ENCODE results near the gene RBM20. TPM values are rescaled to one million over a fixed set of nuclear protein-coding genes. Genes with fewer than 3 reads are reported as not detected.
"Not testable (repeated sequence)": the region's sequence is repeated elsewhere in the genome, so short reads cannot be mapped to it uniquely, and the experiment has no call there.

RBM20 gene
- polyA plus RNA-seq, 1 donor: 5.3 TPM

DNA sequence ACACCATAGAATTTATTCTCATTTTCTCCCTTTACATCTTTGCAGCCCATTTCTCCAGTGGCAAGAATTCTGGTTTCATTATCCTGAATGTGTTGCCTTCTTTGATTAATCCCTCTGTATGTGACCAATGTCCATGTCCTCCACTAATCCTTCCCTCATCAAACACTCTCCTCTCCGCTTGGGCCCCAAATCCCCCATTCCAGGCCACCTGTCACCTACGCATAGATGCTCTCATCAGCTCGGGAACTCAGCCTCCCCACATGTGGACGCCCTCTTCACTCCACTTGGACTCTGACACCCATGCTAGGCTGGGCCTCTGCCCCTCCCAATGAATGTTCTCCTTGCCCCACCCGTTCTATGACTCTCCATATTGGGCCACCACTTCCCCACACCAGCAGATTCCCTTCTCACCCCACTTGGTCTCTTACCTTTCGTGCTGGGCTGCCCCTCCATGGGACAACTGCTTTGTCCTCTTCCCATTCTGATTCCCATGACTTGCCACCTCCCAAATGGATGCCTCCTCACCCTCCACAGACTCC, 18.7 kb upstream of the RBM20 start:
- no peak for DNase-seq

DNA sequence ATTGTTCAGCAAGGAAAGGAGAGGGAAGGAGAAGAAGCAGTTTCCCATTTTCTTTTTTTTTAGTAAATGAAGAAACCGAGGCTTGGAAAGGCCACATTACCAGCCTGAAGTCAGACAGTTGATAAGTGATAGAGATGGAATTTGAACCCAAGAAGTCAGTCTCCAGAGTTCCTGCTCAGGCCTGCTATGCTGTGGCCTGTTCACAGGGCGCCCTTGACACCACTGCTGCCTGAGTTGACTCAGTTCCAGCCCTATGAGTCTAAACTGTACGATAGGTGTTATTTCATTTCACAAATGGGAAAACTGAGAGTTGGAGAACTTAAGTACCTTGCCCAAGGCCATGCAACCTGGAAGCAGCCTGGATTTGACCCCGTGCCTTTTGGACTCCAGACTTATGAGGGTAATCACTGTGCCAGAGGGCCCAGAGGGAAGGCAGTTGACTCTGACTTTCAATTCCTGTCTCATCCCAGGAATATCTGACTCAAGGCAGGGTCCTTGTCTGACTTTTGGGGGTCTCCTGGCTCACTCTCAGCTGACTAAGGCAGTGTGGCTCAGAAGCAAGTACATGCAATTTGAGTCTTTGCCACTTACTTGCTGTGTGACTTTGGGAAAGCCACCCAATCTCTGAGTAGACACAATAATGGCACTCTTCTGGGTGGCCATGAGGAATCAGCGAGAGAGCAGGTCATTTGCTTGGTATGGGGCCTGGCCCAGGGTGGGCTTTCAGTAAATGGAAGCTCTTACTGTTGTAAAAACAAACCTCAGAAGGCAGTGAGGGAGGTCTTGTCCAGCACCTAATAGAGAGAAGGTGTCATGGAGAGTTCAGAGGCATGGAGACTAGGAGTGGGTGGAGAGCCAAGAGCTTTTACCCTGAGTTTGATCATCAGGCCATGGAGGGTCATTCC, 17.9 kb upstream of the RBM20 start:
- DNase-seq: no peak

DNA sequence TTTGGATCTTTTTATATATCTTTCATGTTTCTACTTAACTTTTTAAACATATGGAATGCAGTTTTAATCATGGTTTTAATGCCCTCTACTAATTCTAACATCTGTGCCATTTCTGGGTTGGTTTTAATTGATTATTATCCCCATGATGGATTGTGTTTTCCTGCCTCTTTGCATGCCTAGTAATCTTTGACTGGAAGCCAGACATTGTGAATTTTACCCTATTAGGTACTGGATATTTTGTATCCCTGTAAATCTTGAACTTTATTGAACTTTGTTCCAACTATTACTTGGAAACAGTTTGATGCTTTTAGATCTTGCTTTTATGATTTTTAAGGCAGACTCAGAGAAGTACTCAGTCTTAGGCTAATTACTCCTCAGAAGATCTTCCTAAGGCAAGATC, 16.0 kb upstream of the RBM20 start:
- DNase-seq: no peak

DNA sequence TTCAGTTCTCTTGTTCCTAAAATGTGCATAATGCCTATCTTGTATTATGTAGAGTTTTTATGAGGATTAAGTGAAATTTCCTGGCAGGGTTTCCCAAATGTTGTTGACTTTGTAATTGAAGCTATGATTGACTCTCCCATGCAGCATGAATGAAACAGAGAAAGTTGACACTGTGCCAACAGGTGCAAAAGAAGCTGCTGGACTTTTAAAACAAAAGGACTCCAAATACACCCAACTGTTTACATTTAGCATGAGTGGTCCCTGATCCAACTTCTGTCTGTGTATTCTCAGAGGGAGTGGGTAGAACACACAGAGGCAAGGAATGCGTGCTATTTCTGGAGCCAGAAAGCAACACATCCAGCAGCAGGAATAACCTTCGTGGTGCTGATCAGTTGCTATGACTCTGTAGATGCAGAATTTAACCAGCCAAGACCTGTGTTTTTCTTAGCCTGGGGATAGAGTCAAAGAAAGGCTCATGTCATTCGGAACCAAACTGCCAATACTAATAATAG, 14.4 kb upstream of the RBM20 start:
- peak; percentile 51 for DNase-seq

DNA sequence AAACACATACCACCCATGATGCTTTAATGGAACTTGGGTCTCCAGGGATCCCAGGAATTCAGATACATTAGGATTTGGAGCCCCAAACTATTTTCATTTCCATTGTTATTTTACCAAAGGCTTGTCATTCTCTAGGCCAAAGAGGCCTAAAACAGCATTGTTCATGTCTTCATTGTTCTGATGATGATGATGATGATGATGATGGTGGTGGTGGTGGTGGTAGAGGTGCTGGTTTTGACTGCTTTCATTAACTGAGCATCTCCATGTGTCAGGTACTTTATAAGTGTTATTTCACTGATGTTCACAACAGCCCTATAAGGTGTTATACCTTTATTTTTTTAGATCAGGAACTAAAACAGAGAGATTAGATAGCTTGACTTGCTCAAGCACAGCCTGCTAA, 12.2 kb upstream of the RBM20 start:
- no peak for DNase-seq

DNA sequence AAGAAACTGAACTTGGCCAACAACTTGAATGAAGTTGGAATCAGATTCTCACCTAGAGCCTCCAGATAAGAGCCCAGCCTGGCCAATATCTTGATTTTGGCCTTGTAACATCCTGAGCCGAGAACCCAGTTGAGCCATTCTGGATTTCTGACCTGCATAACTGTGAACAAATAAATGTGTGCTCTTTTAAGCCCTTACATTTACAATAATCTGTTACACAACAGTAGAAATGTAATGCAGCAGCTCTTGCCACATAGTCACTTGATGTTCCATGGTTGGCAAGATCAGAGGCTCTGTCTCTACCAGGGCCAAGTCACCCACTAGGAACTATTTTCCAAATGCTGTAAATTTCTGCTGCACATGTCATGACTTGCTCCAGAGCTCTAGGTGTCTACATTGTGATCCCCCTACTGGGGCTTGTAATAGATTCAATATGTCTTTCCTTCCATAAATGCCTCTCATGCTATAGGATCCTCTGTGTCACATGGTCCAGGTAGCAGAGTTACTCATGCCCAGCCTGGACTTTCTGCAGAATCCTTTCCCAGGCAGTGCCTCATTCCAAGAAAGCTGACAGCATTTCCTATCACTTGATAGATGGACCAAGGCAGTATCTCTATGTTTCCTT, 11.4 kb upstream of the RBM20 start:
- no peak for DNase-seq

DNA sequence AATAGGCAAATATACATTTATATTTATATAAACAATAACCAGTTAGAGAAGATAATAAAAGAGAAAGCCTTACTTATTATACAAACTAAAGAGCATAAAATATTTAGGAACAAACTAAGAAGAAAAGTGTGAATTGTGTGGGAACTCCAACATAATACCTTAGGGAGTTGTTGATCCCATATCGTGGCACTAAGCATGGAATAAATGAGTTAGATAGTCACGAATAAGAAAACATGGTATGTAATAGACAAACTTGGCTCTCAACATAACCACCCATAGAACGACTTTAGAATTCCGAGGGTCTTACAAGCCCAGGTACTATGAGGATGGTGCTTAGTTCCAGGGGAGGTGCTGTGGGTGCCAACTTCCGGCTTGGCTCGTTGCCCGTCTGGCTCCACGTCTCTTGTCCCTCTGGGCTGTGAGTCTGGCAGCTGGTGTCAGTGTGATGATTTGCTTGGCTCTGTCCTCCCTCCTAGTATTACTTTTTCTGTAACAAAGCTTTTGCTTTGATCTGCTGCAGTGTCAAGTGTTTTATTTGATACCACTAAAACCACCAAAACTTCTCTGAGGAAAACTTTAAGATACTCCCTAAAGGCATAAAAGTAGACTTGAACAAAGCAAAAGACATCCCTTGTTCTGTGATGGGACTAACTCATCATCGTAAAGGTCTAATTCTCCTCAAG, 9.5 kb upstream of the RBM20 start:
- peak; percentile 53 for DNase-seq

DNA sequence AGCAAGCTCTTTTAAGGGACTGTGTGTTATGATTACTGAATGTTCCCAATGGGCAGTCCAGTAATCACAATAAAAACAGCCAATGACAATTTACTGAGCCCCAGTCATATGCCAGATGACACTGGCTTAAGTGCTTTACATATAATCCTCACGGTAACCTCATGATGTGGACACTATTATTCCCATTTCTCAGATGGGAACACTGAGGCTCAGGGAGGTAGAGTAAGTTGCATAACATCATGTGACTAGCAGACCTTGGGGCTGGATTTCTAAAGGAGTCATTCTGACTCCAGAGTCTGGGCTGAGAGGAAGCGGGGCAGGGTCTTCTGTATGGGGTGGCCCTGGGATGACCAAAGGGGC, 7.6 kb upstream of the RBM20 start:
- no peak for DNase-seq

DNA sequence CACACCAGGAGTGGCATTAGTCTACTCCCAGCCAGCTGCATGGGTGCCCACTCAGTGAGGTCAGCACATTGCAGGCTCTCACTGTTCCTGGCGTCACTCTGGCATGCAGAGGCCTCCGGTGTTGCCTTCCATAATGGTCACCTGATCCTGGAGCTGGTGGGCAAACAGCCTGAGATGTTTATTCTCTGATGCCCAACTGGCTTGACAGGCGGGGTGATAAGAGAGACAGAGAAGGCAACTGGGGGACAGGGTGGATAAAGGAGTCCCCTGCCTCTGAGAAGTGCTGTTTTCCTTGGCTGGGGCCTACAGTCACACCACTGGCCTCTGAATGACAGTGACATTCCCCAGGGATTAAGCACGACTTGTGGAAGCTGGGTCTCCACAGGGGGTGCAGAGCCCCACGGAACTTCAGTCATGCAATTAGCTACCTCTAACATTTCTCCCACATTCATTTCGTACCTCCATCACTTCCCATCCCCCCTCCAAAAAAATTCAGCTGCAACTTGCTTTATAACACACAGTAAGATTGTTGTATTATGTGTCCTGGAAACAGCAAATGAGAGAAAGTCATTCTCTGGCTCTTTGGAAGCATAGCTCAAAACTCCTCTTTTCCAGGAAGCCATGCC, 7.1 kb upstream of the RBM20 start:
- DNase-seq: no peak

DNA sequence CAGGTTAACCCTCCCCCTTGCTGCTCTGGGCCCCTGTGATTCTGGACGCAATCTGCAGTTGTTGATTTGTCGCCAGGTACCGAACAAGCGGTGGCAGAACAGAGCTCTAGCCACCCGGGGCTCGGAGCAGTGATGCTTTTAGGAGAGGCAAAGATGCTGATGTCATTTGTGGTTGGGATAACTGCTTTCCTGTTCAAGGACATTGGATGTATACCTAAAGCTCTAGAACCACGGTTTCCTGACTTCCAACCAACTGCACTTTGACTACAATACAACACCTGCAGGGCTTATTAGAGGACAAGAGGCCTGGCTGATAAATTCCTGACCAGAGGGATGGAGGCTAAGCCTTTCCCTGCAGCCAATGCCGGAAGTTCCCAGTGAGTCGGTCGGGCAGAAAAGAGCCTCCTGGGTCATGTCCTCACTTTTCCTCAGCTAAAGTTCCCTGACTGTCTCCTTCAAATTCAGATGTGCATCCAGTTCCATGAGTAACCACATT, 6.5 kb upstream of the RBM20 start:
- no peak for DNase-seq

DNA sequence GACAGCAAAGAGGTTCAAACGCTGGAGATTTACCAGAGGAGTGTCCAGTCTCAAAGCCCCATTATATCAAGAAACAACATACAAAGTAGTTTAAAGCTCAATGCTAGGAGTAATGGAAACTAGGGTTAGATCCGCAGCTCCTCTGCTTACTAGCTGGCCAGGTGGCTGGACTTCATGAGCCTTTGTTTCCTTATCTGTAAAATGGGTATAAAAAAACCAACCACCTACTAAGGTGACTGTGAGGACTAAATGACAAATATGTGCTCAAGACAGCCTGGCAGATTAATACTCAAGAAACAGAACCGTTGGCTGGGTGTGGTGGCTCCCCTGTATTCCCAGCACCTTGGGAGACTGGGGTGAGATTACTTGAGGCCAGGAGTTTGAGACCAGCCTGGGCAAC, 5.8 kb upstream of the RBM20 start:
- DNase-seq: no peak

DNA sequence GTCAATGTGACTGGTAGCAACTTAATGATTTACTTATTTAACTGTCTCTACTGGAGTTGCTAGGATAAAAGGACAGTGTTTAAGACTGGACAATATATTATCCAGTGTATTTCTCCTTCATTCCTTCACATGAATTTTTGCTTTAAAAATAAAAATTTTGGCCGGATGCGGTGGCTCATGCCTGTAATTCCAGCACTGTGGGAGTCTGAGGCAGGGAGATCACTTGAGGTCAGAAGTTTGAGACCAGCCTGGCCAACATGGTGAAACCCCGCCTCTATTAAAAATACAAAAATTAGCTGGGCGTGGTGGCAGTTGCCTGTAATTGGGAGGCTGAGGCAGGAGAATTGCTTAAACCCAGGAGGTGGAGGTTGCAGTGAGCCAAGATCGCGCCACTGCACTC, 5.1 kb upstream of the RBM20 start:
- DNase-seq: not testable (repeated sequence)

DNA sequence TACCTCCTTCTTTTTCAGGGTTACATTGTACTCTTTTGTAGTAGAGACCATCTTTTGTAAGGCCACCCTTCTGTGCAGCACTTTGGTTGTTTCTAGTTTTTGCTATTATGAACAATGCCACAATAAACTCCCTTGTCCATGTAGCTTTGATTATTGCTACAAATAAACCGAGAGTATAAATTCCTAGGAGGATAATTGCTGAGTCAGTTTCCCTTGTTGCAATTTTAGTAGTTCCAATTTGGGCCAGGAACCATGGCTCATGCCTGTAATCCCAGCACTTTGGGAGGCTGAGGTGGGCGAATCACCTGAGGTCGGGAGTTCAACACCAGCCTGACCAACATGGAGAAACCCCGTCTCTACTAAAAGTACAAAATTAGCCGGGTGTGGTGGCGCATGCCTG, 4.3 kb upstream of the RBM20 start:
- DNase-seq: not testable (repeated sequence)

DNA sequence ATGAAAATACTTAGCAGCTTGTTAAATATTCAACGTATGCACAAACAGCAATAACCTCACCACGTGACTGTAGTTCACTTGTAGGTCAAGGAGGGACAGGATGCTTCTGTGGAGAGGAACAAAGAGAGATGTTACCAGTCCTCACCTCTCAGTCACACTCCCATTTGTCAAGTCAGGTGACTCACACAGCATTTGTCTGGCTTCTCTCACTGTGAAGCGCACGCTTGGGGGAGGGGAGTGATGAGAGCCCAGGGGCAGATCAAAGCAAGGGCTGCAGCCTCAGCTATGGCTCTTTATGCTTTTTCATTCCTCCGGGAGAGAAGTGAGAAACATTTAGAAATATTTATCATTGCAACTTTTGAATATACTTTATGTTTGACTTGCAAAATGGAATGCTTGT, 2.9 kb upstream of the RBM20 start:
- DNase-seq: peak; percentile 53

DNA sequence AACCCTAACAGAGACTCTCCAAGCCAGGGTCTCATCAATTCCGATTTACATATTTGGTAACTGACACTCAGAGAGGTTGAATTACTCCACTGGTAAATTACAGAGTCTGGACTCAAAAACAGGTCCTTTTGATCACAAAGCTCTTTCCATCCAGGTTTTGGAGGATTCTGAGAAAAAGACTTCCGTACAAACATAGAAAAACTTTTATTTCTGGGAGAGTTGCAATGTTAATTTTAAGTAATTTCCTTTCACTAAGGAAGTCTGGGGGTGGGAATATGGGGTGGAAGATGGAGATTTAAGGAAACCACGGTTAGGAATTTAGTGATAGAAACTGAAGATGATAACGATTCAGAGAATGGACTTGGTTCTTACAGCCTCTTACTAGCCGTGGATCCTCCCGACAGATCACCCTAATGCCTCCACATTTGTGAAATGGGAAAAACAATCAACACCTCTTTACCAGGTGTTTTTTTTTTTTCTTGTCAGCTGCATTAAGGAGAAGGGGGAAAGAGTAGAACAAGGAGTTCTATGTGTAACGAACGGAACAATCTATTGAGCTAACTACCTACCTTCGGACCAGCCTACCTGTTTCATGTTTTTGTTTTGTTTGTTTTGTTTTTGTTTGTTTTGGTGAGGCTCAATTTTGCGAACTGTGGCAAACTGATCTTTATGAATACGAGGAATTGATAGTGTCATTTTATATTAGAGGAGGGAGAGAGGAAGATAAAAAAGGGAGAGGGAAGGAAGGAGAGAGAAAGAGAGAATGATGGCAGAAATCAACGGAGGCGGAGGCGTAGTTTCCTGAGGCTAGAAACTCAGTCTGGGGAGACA, 1.7 kb upstream of the RBM20 start:
- no peak for DNase-seq

DNA sequence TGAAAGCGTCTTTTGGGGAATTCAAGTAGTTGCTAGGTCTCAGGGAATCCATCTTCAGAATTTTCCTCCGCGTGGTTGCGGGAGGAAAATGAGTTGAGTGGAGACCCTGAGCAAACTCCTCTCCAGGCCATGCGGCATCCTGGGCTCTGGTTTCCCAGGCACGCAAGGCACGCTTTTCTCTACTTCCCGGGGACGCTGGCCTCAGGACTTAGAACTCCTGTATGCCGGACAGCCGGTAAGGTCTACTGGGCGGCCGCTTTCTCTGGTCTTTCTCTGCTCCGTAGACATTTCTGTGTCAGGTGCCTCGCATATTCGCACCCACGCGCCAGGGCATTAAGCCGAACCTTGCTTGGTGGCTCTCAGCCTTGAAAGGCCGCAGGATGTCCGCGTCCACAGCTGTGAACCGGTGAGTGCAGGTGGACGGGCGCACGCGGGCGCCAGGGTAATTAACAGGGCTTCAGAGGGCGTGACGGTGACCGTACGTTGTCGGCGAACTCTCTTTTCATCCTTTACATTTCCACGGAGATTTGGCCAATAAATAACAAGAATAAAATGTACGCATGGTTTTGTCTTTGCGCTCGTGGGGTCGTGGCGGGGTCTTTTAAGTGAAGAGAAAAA, 992 bp upstream of the RBM20 start:
- no peak for DNase-seq

DNA sequence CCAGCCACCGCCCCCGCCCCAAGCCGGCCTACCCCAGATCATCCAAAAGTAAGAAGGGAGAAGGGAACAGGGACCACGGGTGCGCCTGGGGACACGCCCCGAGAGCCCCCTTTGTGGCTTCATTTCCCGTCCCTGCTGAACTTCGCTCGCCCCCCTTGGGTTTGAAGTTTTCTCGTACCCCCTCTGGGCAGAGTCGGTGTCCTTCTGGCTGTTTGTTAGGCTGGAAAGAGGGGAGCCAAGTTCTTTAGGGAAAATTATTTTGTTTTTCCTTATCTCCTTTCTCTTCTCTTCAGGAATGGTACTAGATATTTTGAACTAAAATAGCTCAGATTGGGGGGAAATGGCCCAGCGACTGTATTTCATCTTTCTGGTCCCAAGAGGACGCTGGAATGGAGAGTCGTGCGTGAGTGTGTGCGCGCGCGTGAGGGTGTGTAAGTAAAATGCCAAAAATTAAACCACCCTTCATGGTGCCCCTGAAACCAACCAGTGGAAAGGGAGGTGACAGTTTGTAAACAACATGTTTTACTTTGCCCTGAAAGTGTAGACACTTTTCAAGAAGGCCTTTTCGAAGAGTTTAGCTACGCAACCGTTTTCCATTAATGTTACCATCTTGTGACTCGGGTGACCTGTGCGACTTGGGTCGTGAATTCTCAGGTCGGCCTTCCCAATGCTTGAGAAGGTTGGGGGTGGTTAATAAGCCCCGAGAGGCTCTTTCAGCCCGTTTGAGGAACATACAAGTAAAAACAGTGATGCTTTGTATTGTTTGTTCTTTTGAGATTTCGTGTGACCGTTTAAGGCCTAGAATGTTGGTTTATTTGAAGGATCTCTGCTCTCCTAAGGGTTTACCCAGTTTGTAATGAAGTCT, 694 bp downstream of the RBM20 start:
- DNase-seq: no peak

DNA sequence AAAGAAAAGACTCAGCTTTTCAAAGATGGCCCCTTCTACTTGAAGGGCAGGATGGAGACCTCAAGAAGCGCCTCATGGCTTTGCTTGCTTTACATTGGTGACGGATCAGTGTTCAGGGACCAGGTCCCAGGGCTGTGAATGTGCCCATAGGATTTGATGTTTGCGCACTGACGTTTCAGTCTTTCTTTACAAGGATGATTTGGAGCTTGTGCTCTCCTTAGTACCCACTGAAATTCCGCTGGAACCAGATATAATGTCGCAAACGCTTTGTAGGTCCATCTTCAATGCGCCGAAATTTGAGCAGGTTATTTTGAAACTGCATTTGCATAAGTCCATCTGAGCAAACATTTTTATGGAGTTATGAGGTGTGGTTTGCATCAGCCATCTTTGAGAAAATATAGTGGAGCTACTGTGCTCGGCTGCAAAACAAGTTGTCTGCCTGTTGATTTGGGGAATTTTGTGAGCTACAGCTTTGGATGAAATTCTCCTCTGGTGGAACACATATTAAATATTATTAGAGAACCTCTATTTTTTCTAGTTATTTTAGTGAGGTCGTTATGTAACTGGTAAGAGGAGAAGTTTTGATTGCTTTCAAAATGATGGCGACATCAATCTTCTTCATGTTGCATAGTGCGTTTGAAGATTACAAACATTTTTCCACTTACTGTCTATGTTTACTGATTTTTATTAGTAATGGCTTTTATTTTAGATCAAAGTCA, 2.4 kb downstream of the RBM20 start:
- no peak for DNase-seq

DNA sequence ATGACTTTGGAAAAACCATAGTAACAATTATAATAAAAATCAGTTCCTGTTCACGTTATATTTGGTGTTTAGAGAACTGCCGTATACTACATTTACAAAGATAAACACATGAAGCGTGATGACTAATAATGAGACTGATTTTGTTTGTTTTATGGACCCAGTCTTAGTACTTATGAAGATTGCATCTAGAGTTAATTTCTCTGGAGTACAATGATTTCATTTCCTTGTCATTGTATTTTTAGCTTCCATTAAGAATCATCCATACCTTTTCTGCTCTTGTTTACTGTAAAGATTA, 2.9 kb downstream of the RBM20 start:
- DNase-seq: no peak

Data from left kidney (tissue), 2 donors.